SJSA1 (cell line): ENCODE measurements around the gene RECK. TPM values are rescaled to one million over a fixed set of nuclear protein-coding genes. Genes with fewer than 3 reads are reported as not detected.
"Not testable (repeated sequence)": the region's sequence is repeated elsewhere in the genome, so short reads cannot be mapped to it uniquely, and the experiment has no call there.

Source experiments
- DNase-seq, 2 experiments: peaks; one replicate each; pipeline ENCODE4 v3.0.0-alpha.2; 2015 to 2020; ENCODE audit warnings: low spot score in 2 of 2, low read depth in 1 of 2
- H3K27ac ChIP-seq: fragments of 250-450 bp; sonication (Bioruptor Pico); 2 replicates; pipeline ENCODE4 v1.5.1; 2020; ENCODE audit warnings: mild to moderate bottlenecking, moderate library complexity
- H3K27me3 ChIP-seq: fragments of 250-450 bp; sonication (Bioruptor Pico); replicated peaks from 2 replicates; pipeline ENCODE4 v1.5.1; 2020; ENCODE audit warnings: mild to moderate bottlenecking, moderate library complexity
- H3K36me3 ChIP-seq: fragments of 250-450 bp; sonication (Bioruptor Pico); 2 replicates; pipeline ENCODE4 v1.5.1; 2020; ENCODE audit warnings: mild to moderate bottlenecking
- H3K4me1 ChIP-seq: fragments of 250-450 bp; sonication (Bioruptor Pico); replicated peaks from 2 replicates; pipeline ENCODE4 v1.6.1; 2021; ENCODE audit warnings: mild to moderate bottlenecking
- H3K4me3 ChIP-seq: fragments of 250-450 bp; sonication (Bioruptor Pico); 2 replicates; pipeline ENCODE4 v1.5.1; 2020; ENCODE audit warnings: mild to moderate bottlenecking
- H3K9me3 ChIP-seq: fragments of 250-450 bp; sonication (Bioruptor Pico); replicated peaks from 2 replicates; pipeline ENCODE4 v1.5.1; 2020; ENCODE audit warnings: mild to moderate bottlenecking
- total RNA-seq: library from RNA; depleted of rRNA; stranded (reverse); fragments of >200 nt; shearing (Covaris generic); gene quantifications from 2 replicates; pipeline ENCODE4 v1.2.3, GENCODE V29; 2014

The RECK gene
- total RNA-seq, 1 experiment from 2014 or later: 13.9 TPM

GRCh38 chr9:36056896-36057295 is 20.2 kb downstream of the RECK start:
- Histone ChIP-seq H3K4me1 (peaks cover 9% of the 10 kb centered on the region), H3K4me3 (no peak overlapping the region), H3K27me3 (no peaks in the 10 kb centered on the region), H3K27ac (no peak overlapping the region), H3K36me3 (no peaks in the 10 kb centered on the region; the same call in 1 of the 2 replicates), H3K9me3 (no peaks in the 10 kb centered on the region)
- no peak for DNase-seq

DNA sequence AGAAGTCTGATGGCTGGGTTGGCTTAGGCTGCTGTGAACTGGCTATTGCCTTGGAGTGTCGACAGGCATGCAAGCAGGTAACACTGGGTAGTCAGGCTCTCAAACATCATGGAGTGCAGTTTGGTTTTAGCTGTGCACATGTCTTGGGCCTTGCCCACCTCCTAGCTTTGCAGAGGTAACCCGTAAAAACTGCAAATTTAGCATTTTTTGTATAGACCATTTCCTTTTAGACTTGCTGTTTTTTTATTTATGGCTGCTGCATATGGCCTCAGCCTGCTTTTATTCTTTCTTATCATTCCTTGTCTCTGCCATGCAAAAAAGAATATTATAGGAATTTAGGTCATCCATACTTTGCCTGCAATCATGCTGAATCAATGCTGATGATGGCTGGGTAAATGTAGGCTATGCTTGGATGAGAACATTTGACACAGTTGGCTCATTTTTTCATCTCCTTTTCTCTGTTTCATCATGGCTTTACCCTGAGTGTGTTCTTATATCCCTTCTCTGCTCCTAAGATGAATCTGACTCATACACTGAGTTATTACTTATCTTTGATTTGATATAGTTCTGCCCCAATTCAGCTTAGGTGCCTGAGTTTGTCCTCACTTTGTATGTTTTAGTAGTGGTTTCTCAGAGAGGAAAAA is 27.2 kb downstream of the RECK start:
- Histone ChIP-seq H3K27me3 (no peaks in the 10 kb centered on the region), H3K4me3 (no peak overlapping the region), H3K9me3 (no peaks in the 10 kb centered on the region), H3K4me1 (no peaks in the 10 kb centered on the region), H3K36me3 (no peaks in the 10 kb centered on the region; the same call in 1 of the 2 replicates), H3K27ac (no peak overlapping the region)
- no peak for DNase-seq

- Histone ChIP-seq H3K36me3 (no peaks in the 10 kb centered on the region; the same call in 1 of the 2 replicates), H3K4me1 (no peaks in the 10 kb centered on the region), H3K9me3 (no peaks in the 10 kb centered on the region), H3K27ac (no peak overlapping the region), H3K4me3 (no peak overlapping the region), H3K27me3 (no peaks in the 10 kb centered on the region)
- no peak for DNase-seq
These were observed 27.8 kb downstream of the RECK start for GRCh38 chr9:36064448-36065037.

DNA sequence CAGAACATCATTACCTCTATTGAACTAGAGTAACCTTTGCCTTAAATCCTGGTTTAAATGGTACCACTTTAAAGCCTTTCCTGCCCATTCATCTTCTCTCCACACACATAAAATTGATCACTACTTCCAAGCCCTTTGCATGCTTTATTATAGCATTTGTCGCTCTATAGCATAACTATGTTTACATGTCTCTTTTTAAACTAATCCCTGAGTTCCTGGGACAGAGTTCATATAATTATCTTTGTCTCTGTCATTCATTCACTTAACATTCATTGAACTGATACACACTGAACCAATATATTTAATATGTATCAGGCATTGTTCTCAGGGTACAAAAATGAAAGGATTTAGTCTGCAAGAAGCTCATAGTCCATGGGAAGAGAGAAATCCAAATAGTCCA is 37.3 kb downstream of the RECK start:
- H3K4me3 ChIP-seq: no peak overlapping the region
- H3K4me1 ChIP-seq: no peaks in the 10 kb centered on the region
- H3K36me3 ChIP-seq: peaks cover 3% of the 10 kb centered on the region; the same call in 1 of the 2 replicates
- no peaks in the 10 kb centered on the region for H3K9me3 ChIP-seq
- no peak overlapping the region for H3K27ac ChIP-seq
- no peaks in the 10 kb centered on the region for H3K27me3 ChIP-seq
- DNase-seq: no peak

DNA sequence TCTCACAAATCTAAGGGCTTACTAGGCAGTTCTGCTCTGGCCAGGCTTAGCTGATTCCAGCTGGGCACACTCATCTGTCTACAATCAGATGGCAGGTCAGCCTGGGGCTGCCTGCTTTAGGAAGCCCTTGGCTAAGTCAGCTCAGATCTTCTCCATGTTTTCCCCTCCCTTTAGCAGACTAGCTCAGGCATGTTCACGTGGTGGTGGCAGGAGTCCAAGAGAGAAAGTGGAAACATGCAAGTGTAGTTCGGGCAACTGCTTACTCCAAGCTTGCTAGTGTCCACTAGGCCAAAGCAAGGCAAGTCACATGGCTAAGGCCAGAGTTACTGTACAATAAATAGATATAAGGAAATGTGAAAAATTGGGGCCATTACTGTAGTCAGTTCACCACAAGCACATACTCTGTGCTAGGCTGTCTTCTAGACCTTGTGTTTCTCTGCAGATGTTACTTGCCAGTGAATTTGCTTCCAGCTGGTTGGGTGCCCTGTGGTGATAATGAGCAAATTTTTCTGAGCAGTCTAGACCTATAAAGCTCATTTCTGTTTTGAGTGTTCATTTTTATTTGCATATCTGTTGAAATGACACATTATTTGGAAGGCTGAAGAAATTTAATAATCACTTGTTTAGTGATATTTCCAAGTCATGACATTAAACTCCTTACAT is 38.3 kb downstream of the RECK start:
- no peak for DNase-seq
- Histone ChIP-seq H3K27me3 (no peaks in the 10 kb centered on the region), H3K4me3 (no peak overlapping the region), H3K4me1 (no peaks in the 10 kb centered on the region), H3K27ac (no peak overlapping the region), H3K9me3 (no peaks in the 10 kb centered on the region), H3K36me3 (peaks cover 3% of the 10 kb centered on the region; the same call in 1 of the 2 replicates)

DNA sequence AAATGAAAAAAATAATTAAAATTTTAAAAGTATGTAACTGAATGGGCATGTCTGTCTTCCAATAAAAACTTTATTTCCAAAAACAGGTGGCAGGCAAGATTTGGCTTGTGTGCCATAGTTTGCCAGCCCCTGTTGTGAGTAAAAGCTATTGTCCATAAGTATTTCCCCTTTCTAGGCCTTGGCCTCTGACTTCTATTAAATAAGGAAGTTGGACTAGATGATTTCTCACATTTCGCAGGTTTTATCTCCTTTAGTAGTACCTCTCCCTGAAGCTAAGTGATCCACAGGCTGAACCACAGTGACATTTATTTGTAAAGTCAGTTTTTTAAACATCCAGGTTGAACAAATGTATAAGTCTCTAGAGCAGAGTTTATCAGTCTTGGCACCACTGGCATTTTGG is 41.3 kb downstream of the RECK start:
- Histone ChIP-seq H3K4me3 (no peak overlapping the region), H3K27me3 (no peaks in the 10 kb centered on the region), H3K36me3 (no peaks in the 10 kb centered on the region), H3K4me1 (no peaks in the 10 kb centered on the region), H3K9me3 (no peaks in the 10 kb centered on the region), H3K27ac (no peak overlapping the region)
- DNase-seq: no peak

- Histone ChIP-seq H3K36me3 (no peaks in the 10 kb centered on the region), H3K27ac (no peak overlapping the region), H3K4me3 (no peak overlapping the region)
These were observed 43.8 kb downstream of the RECK start for GRCh38 chr9:36080519-36080918.

GRCh38 chr9:36082931-36083330 is 46.2 kb downstream of the RECK start:
- H3K4me1 ChIP-seq: no peaks in the 10 kb centered on the region
- no peak overlapping the region for H3K4me3 ChIP-seq
- no peaks in the 10 kb centered on the region for H3K27me3 ChIP-seq
- DNase-seq: no peak
- H3K36me3 ChIP-seq: no peaks in the 10 kb centered on the region
- no peaks in the 10 kb centered on the region for H3K9me3 ChIP-seq
- H3K27ac ChIP-seq: no peak overlapping the region

More at GRCh38 chr9:36080519-36080918, 43.8 kb downstream of the RECK start:
- Histone ChIP-seq H3K4me1 (no peaks in the 10 kb centered on the region), H3K9me3 (no peaks in the 10 kb centered on the region), H3K27me3 (no peaks in the 10 kb centered on the region)
- DNase-seq: no peak

GRCh38 chr9:36086442-36086841 is 49.7 kb downstream of the RECK start:
- H3K4me1 ChIP-seq: peaks cover 16% of the 10 kb centered on the region
- H3K4me3 ChIP-seq: no peak overlapping the region
- no peaks in the 10 kb centered on the region for H3K27me3 ChIP-seq
- no peak for DNase-seq
- H3K9me3 ChIP-seq: no peaks in the 10 kb centered on the region
- H3K36me3 ChIP-seq: no peaks in the 10 kb centered on the region
- no peak overlapping the region for H3K27ac ChIP-seq

- H3K27me3 ChIP-seq, H3K4me3 ChIP-seq, H3K36me3 ChIP-seq, DNase-seq, H3K9me3 ChIP-seq, H3K27ac ChIP-seq: not testable (repeated sequence)
- peaks cover 22% of the 10 kb centered on the region for H3K4me1 ChIP-seq
These were observed 50.3 kb downstream of the RECK start for GRCh38 chr9:36087054-36087453.

GRCh38 chr9:36088020-36088419 is 51.3 kb downstream of the RECK start:
- Histone ChIP-seq H3K4me1 (peaks cover 31% of the 10 kb centered on the region), H3K4me3 (no peak overlapping the region), H3K27me3 (no peaks in the 10 kb centered on the region), H3K27ac (no peak overlapping the region), H3K36me3 (no peaks in the 10 kb centered on the region), H3K9me3 (no peaks in the 10 kb centered on the region)
- DNase-seq: no peak

GRCh38 chr9:36091026-36091953 is 54.6 kb downstream of the RECK start:
- Histone ChIP-seq H3K4me1 (peaks cover 31% of the 10 kb centered on the region), H3K27ac (peak overlapping the region; percentile 97), H3K4me3 (no peak overlapping the region), H3K36me3 (no peaks in the 10 kb centered on the region), H3K9me3 (no peaks in the 10 kb centered on the region), H3K27me3 (no peaks in the 10 kb centered on the region)
- DNase-seq: peak; percentile 47 to 85

- Histone ChIP-seq H3K9me3 (no peaks in the 10 kb centered on the region), H3K27ac (peak overlapping the region; percentile 97), H3K4me1 (peaks cover 31% of the 10 kb centered on the region), H3K4me3 (no peak overlapping the region), H3K27me3 (no peaks in the 10 kb centered on the region), H3K36me3 (no peaks in the 10 kb centered on the region)
- no peak for DNase-seq
These were observed 55.3 kb downstream of the RECK start for GRCh38 chr9:36092014-36092413.
